Endodermal cell (in vitro differentiated cells): Measurements from ENCODE around the gene TSTD2. TPM values are rescaled to one million over a fixed set of nuclear protein-coding genes. Genes with fewer than 3 reads are reported as not detected.

Source experiments
- DNase-seq: peaks from one replicate; pipeline ENCODE4 v3.0.0-alpha.2; 2017
- H3K27ac ChIP-seq: 2 replicates; pipeline ENCODE4 v1.5.1; 2013; ENCODE audit warnings: mild to moderate bottlenecking, low read depth, low read length, moderate library complexity
- H3K27me3 ChIP-seq: 2 replicates; pipeline ENCODE4 v1.6.1; 2013; ENCODE audit warnings: mild to moderate bottlenecking, low read length, moderate library complexity; ENCODE audit not compliant: insufficient read depth, control insufficient read depth, poor library complexity, severe bottlenecking
- H3K36me3 ChIP-seq: 2 replicates; pipeline ENCODE4 v1.7.0; 2013; ENCODE audit warnings: mild to moderate bottlenecking, low read length, moderate library complexity; ENCODE audit not compliant: control insufficient read depth, insufficient read depth
- H3K4me1 ChIP-seq: one replicate; pipeline ENCODE4 v1.7.0; 2013; ENCODE audit warnings: low read length; ENCODE audit not compliant: control insufficient read depth, insufficient read depth
- H3K4me3 ChIP-seq: 2 replicates; pipeline ENCODE4 v1.5.1; 2013; ENCODE audit warnings: mild to moderate bottlenecking, low read length, moderate library complexity
- H3K9ac ChIP-seq: 2 replicates; pipeline ENCODE4 v1.6.1; 2013; ENCODE audit warnings: mild to moderate bottlenecking, low read length, moderate library complexity; ENCODE audit not compliant: poor library complexity, severe bottlenecking; ENCODE audit errors: extremely low read depth
- H3K9me3 ChIP-seq: 2 replicates; pipeline ENCODE4 v1.6.1; 2013; ENCODE audit warnings: mild to moderate bottlenecking, low read length, moderate library complexity; ENCODE audit not compliant: control insufficient read depth
- H3K27ac Mint-ChIP-seq: 2 replicates; pipeline ENCODE4 v1.8.0; 2020; ENCODE audit warnings: mixed read lengths
- H3K27me3 Mint-ChIP-seq: 2 replicates; pipeline ENCODE4 v1.8.0; 2021; ENCODE audit warnings: mild to moderate bottlenecking, mixed read lengths; ENCODE audit not compliant: insufficient read depth
- H3K36me3 Mint-ChIP-seq: 2 replicates; pipeline ENCODE4 v1.8.0; 2020; ENCODE audit warnings: low read depth, mixed read lengths
- H3K4me1 Mint-ChIP-seq: 2 replicates; pipeline ENCODE4 v1.8.0; 2020; ENCODE audit warnings: mixed read lengths
- H3K4me3 Mint-ChIP-seq: 2 replicates; pipeline ENCODE4 v1.8.0; 2020; ENCODE audit warnings: mild to moderate bottlenecking, moderate library complexity, mixed read lengths
- H3K9me3 Mint-ChIP-seq: 2 replicates; pipeline ENCODE4 v1.8.0; 2020; ENCODE audit warnings: mild to moderate bottlenecking, mixed read lengths
- CTCF ChIP-seq: fragments of 200-600 bp; sonication (generic); conservative IDR thresholded peaks from 2 replicates; pipeline ENCODE4 v1.5.0; 2021; ENCODE audit warnings: antibody characterized with exemption, mild to moderate bottlenecking
- WGBS, 2 experiments: methylation state at CpG; one replicate each; pipeline versions ENCODE4 v1.1.5 to v1.1.7; 2013; ENCODE audit warnings: missing lambda C conversion rate in 2 of 2, mixed read lengths in 1 of 2; ENCODE audit not compliant: insufficient coverage in 1 of 2, insufficient read length in 1 of 2; 5-methylcytosine and 5-hydroxymethylcytosine counted together
- total RNA-seq, 2 donors: library from RNA; stranded (reverse); fragmentation: NEBNext Ultra II Directional in 1 of 2; extraction: Animal tissue kit (Norgen Biotek cat#: 25700) in 1 of 2; gene quantifications; 2 replicates in 1 of 2; 3 replicates in 1 of 2; pipeline ENCODE4 v1.2.1, GENCODE V29; 2021

TSTD2 gene
- total RNA-seq, 2 donors from 2014 or later: 23.0 TPM

GRCh38 chr9:97560851-97561250, 72.3 kb downstream of the TSTD2 start:
- Histone ChIP-seq H3K27ac (no peak overlapping the region), H3K9ac (no peak overlapping the region), H3K4me1 (no peaks in the 10 kb centered on the region), H3K27me3 (no peaks in the 10 kb centered on the region), H3K4me3 (no peak overlapping the region), H3K9me3 (no peaks in the 10 kb centered on the region), H3K36me3 (no peaks in the 10 kb centered on the region)
- H3K27ac Mint-ChIP-seq: no peak overlapping the region
- DNase-seq: peak; percentile 38
- H3K9me3 Mint-ChIP-seq: no peaks in the 10 kb centered on the region
- no peak overlapping the region for H3K4me3 Mint-ChIP-seq
- no peak for TF ChIP-seq CTCF
- peaks cover 2% of the 10 kb centered on the region for H3K27me3 Mint-ChIP-seq
- H3K4me1 Mint-ChIP-seq: peaks cover 14% of the 10 kb centered on the region
- no peaks in the 10 kb centered on the region for H3K36me3 Mint-ChIP-seq

GRCh38 chr9:97560154-97560553, 73.0 kb downstream of the TSTD2 start:
- Histone ChIP-seq H3K9me3 (no peaks in the 10 kb centered on the region), H3K4me3 (no peak overlapping the region), H3K36me3 (no peaks in the 10 kb centered on the region), H3K4me1 (no peaks in the 10 kb centered on the region), H3K27me3 (no peaks in the 10 kb centered on the region), H3K27ac (no peak overlapping the region), H3K9ac (no peak overlapping the region)
- Mint-ChIP-seq H3K36me3 (no peaks in the 10 kb centered on the region), H3K4me3 (no peak overlapping the region), H3K4me1 (peaks cover 14% of the 10 kb centered on the region), H3K9me3 (no peaks in the 10 kb centered on the region), H3K27ac (no peak overlapping the region), H3K27me3 (peaks cover 2% of the 10 kb centered on the region)
- DNase-seq: no peak
- TF ChIP-seq CTCF: no peak
- 88 to 93% methylated on average over 5 to 6 of the region's 6 CpGs for WGBS, 2 experiments

DNA sequence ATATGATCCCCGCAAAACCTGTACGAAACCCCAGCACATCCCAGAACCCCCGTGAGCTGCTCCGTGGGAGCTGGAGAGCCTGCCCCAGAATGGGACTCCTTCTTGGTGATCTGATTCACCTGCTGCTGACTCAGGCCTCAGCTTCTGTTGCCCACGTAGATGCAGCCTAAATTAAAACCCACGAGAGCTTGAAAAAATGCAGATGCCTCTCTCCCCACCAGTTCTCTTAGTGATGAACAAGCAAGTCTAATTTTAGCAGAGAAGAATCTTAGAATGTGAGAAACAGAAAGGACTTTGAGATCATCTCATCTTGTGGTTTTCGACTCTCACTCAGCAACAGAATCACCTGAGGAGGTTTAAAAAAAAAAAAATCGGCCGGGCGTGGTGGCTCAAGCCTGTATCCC, 74.1 kb downstream of the TSTD2 start:
- no peak for TF ChIP-seq CTCF
- H3K27me3 Mint-ChIP-seq: peaks cover 2% of the 10 kb centered on the region
- Histone ChIP-seq H3K9ac (no peak overlapping the region), H3K27ac (no peak overlapping the region), H3K36me3 (no peaks in the 10 kb centered on the region), H3K9me3 (no peaks in the 10 kb centered on the region), H3K4me3 (no peak overlapping the region), H3K27me3 (no peaks in the 10 kb centered on the region), H3K4me1 (no peaks in the 10 kb centered on the region)
- H3K4me1 Mint-ChIP-seq: peaks cover 3% of the 10 kb centered on the region
- no peak overlapping the region for H3K4me3 Mint-ChIP-seq
- 91 to 94% methylated on average over 8 to 10 of the region's 10 CpGs for WGBS, 2 experiments
- H3K36me3 Mint-ChIP-seq: no peaks in the 10 kb centered on the region
- no peak for DNase-seq
- H3K9me3 Mint-ChIP-seq: no peaks in the 10 kb centered on the region
- no peak overlapping the region for H3K27ac Mint-ChIP-seq
